GM12878 (cell line): Measurements from ENCODE around the gene SRL. TPM values are rescaled to one million over a fixed set of nuclear protein-coding genes. Genes with fewer than 3 reads are reported as not detected.

Source experiments
- ATAC-seq: fragments of 200-7000 bp; cut with Tn5 transposase; 3 replicates; pipeline ENCODE4 v1.9.1; 2020; ENCODE audit warnings: mild to moderate bottlenecking, moderate library complexity
- BruUV-seq: library from RNA; stranded (reverse); fragments of 400-500 nt; replicated peaks from 2 replicates; lab custom pipeline; 2021; lab: Mats Ljungman, UMichigan
- CTCF ChIA-PET: fragments of 300-600 bp; sonication (Branson Sonifier 250); formaldehyde crosslinking; extraction: SDS; loops from one replicate; lab custom pipeline; 2021; ENCODE audit warnings: inconsistent platforms; lab: Yijun Ruan, JAX
- POLR2A ChIA-PET: fragments of 350-600 bp; formaldehyde crosslinking; extraction: SDS; loops from one replicate; lab custom pipeline; 2021; ENCODE audit warnings: inconsistent platforms; lab: Charles Lee
- RAD21 ChIA-PET: fragments of 300-600 bp; sonication (Branson Sonifier 250); formaldehyde crosslinking; loops from one replicate; lab custom pipeline; 2023; ENCODE audit warnings: antibody characterized with exemption; ENCODE audit not compliant: unreplicated experiment; lab: Charles Lee
- SMC1A ChIA-PET: fragments of 300-600 bp; sonication (Branson Sonifier 250); formaldehyde crosslinking; loops from one replicate; lab custom pipeline; 2023; ENCODE audit not compliant: unreplicated experiment, uncharacterized antibody; lab: Charles Lee
- DNase-seq: peaks from one replicate; pipeline ENCODE4 v3.0.0-alpha.2; 2011; ENCODE audit warnings: low read depth, low spot score
- FAIRE-seq: peaks from 3 replicates; lab custom pipeline; 2011; peaks lifted over from hg19 to GRCh38; lab: Jason Lieb, UNC
- H2AFZ ChIP-seq: 2 replicates; pipeline ENCODE4 v1.6.0; 2011; ENCODE audit warnings: low read depth, low read length, control low read depth; ENCODE audit not compliant: control insufficient read depth
- H3K27ac ChIP-seq: 2 replicates; pipeline ENCODE4 v1.5.1; 2011; ENCODE audit warnings: control low read depth; ENCODE audit not compliant: control insufficient read depth, insufficient read depth
- H3K27me3 ChIP-seq, 2 experiments: replicated peaks in 1 of 2; 2 replicates each; pipeline versions ENCODE4 v1.6.0 to v1.6.1; 2011; ENCODE audit warnings: low read length in 1 of 2; ENCODE audit not compliant: control insufficient read depth in 2 of 2, insufficient read depth in 2 of 2
- H3K36me3 ChIP-seq, 2 experiments: 2 replicates each; pipeline ENCODE4 v1.5.1; 2011; ENCODE audit warnings: low read length in 1 of 2; ENCODE audit not compliant: control insufficient read depth in 2 of 2, insufficient read depth in 2 of 2
- H3K4me1 ChIP-seq: 2 replicates; pipeline ENCODE4 v1.6.1; 2011; ENCODE audit warnings: mild to moderate bottlenecking, low read length, moderate library complexity, mixed read lengths; ENCODE audit not compliant: control insufficient read depth, insufficient read depth
- H3K4me2 ChIP-seq: 2 replicates; pipeline ENCODE4 v1.6.0; 2011; ENCODE audit warnings: control low read depth; ENCODE audit not compliant: control insufficient read depth, insufficient read depth
- H3K4me3 ChIP-seq: fragments of 200-600 bp; sonication (generic); 2 replicates; pipeline ENCODE4 v1.5.1; 2016
- H3K79me2 ChIP-seq: 2 replicates; pipeline ENCODE4 v1.6.0; 2011; ENCODE audit warnings: low read length; ENCODE audit not compliant: control insufficient read depth, insufficient read depth
- H3K9ac ChIP-seq: 2 replicates; pipeline ENCODE4 v1.8.0; 2011; ENCODE audit warnings: low read length, control low read depth, mixed read lengths; ENCODE audit not compliant: control insufficient read depth, insufficient read depth
- H3K9me3 ChIP-seq: replicated peaks from 3 replicates; pipeline ENCODE4 v1.5.1; 2011; ENCODE audit warnings: mild to moderate bottlenecking, low read length; ENCODE audit not compliant: control insufficient read depth, insufficient read depth
- H4K20me1 ChIP-seq: 2 replicates; pipeline ENCODE4 v1.6.0; 2011; ENCODE audit not compliant: control insufficient read depth, insufficient read depth
- CREB1 ChIP-seq: IDR thresholded peaks from 2 replicates; pipeline ENCODE4 v1.6.1; 2012; ENCODE audit warnings: low read depth, mild to moderate bottlenecking, inconsistent platforms
- IRF5 ChIP-seq: fragments of 450-650 bp; IDR thresholded peaks from 2 replicates; pipeline ENCODE4 v1.6.1; 2017; ENCODE audit warnings: borderline replicate concordance
- MTA2 ChIP-seq: fragments of 450-650 bp; IDR thresholded peaks from 2 replicates; pipeline ENCODE4 v1.6.1; 2016; ENCODE audit warnings: low read depth, mild to moderate bottlenecking, moderate library complexity
- NBN ChIP-seq: fragments of 450-650 bp; IDR thresholded peaks from 2 replicates; pipeline ENCODE4 v1.6.1; 2016
- NFYB ChIP-seq: IDR thresholded peaks from 2 replicates; pipeline ENCODE4 v1.6.1; 2011; ENCODE audit warnings: low read depth, mild to moderate bottlenecking, low read length, improper control_type of control experiment, moderate library complexity; ENCODE audit not compliant: insufficient read depth
- RB1 ChIP-seq: fragments of 450-650 bp; formaldehyde crosslinking; IDR thresholded peaks from 2 replicates; pipeline ENCODE4 v1.6.1; 2017; ENCODE audit warnings: mild to moderate bottlenecking, borderline replicate concordance
- REST ChIP-seq: IDR thresholded peaks from 2 replicates; pipeline ENCODE4 v1.6.1; 2012; ENCODE audit warnings: mild to moderate bottlenecking, low read depth, low read length
- YBX1 ChIP-seq: fragments of 450-650 bp; IDR thresholded peaks from 2 replicates; pipeline ENCODE4 v1.6.1; 2016; ENCODE audit warnings: antibody characterized with exemption
- ZNF274 ChIP-seq: IDR thresholded peaks from one replicate; pipeline ENCODE4 v1.8.0; 2011; ENCODE audit not compliant: insufficient read length, insufficient read depth
- WGBS: methylation state at CpG from one replicate; pipeline ENCODE4 v1.1.6; 2016; ENCODE audit warnings: low lambda C conversion rate; ENCODE audit not compliant: insufficient replicate concordance, insufficient coverage; ENCODE audit errors: missing lambda C conversion rate; 5-methylcytosine and 5-hydroxymethylcytosine counted together
- in situ Hi-C: fragments of 300-500 bp; cut with MboI; formaldehyde crosslinking; loops from 9 replicates; pipeline ENCODE4 v1.14.3; 2018; ENCODE audit warnings: mixed read lengths
- intact Hi-C: fragments of 100-400 bp; cut with micrococcal nuclease; formaldehyde crosslinking; loops from one replicate; pipeline ENCODE4 v1.14.2; 2022; ENCODE audit not compliant: unreplicated experiment
- polyA plus RNA-seq, 11 experiments: library from polyadenylated mRNA; depleted of rRNA in 4 of 11; unstranded in 6 of 11; stranded (reverse) in 5 of 11; fragments of >200 nt; fragmentation: Nextera tagmentation in 4 of 11; fragmentation: Illumina TruSeq in 1 of 11; extraction: Ambion mirVana in 4 of 11; extraction: Trizol in 1 of 11; gene quantifications; 1 replicate in 1 of 11; 2 replicates in 10 of 11; pipeline versions ENCODE4 v1.2.1 to v1.2.3, GENCODE V29; 2011 to 2016; ENCODE audit warnings: inconsistent platforms in 2 of 11, missing spikeins in 2 of 11, low read depth in 1 of 11
- total RNA-seq, 4 experiments: library from RNA; depleted of rRNA in 3 of 4; stranded (reverse); fragments of >200 nt in 3 of 4; fragmentation: Illumina TruSeq in 1 of 4; extraction: Trizol in 1 of 4; gene quantifications; 2 replicates each; pipeline versions ENCODE4 v1.2.1 to v1.2.3, GENCODE V29; 2013 to 2021

The SRL gene
- total and polyA plus RNA-seq, 10 of the 15 experiments (the other 5 are each of a cell fraction or from before 2014, with no cell fraction given) = not detected

GRCh38 chr16:4220358-4220757, 21.5 kb downstream of the SRL start:
- Histone ChIP-seq H3K9ac (no peak overlapping the region), H3K27ac (no peak overlapping the region), H2AFZ (no peak overlapping the region), H4K20me1 (no peaks in the 10 kb centered on the region), H3K9me3 (no peaks in the 10 kb centered on the region), H3K4me1 (no peaks in the 10 kb centered on the region), H3K79me2 (no peaks in the 10 kb centered on the region), H3K27me3 (no peaks in the 10 kb centered on the region; a peak in 2 of 4 replicates), H3K4me3 (no peak overlapping the region), H3K36me3 (no peaks in the 10 kb centered on the region), H3K4me2 (no peak overlapping the region)
- ChIA-PET RAD21 (no interaction called here), POLR2A (no interaction called here), CTCF (no interaction called here), SMC1A (no interaction called here)
- FAIRE-seq = no peak
- in situ Hi-C loops (no loop called here), intact Hi-C loops (no loop called here)
- TF ChIP-seq YBX1 = no peak
- no peak for TF ChIP-seq IRF5
- no peak for TF ChIP-seq ZNF274
- TF ChIP-seq RB1 = no peak
- no peak for TF ChIP-seq NBN
- no peak for TF ChIP-seq CREB1
- TF ChIP-seq NFYB = no peak
- no peak for TF ChIP-seq REST
- no peak for TF ChIP-seq MTA2
- 29% methylated on average over 5 of the region's 5 CpGs for WGBS
- no peak for DNase-seq
- no peak for ATAC-seq
- BruUV-seq = no TSS peak
